GM21737 (cell line): ENCODE data around the gene VRK3.
"Not testable (repeated sequence)": the region's sequence is repeated elsewhere in the genome, so short reads cannot be mapped to it uniquely, and the experiment has no call there.

ENCODE experiments used
- ATAC-seq: cut with Tn5 transposase; IDR thresholded peaks from one replicate; pipeline ENCODE4 v1.9.1; 2021; ENCODE audit warnings: mild to moderate bottlenecking, moderate library complexity; ENCODE audit not compliant: unreplicated experiment

The VRK3 gene

GRCh38 chr19:49988433-49988832 is 36.7 kb downstream of the VRK3 start:
- no peak for ATAC-seq

DNA sequence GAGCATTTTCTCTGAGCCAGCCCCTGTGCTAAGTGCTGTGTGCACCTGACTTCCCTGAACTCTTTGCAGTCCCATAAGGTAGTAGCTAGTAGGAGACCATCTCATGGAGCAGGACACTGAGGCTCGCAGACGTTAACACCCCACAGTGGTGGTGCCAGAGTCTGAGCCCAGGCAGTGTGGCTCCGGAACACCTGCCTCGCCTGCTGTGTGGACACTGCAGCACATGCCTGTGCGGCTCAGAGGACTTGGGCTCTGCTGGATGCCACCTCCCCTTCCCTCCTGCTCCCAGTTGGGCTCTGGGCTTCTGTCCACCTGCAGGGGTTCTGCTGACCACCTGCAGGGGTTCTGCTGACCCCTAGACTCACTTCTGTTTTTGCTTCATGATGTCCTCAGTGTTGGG is 37.2 kb downstream of the VRK3 start:
- no peak for ATAC-seq

GRCh38 chr19:49987159-49987698 is 37.9 kb downstream of the VRK3 start:
- no peak for ATAC-seq

- ATAC-seq = no peak
Measured at GRCh38 chr19:49986354-49986753, 38.8 kb downstream of the VRK3 start.

GRCh38 chr19:49985871-49986270 is 39.3 kb downstream of the VRK3 start:
- ATAC-seq = no peak

GRCh38 chr19:49984491-49984890 is 40.7 kb downstream of the VRK3 start:
- ATAC-seq = no peak

GRCh38 chr19:49983645-49984229 is 41.4 kb downstream of the VRK3 start:
- no peak for ATAC-seq

- ATAC-seq = no peak
Measured at GRCh38 chr19:49981603-49982593, 43.3 kb downstream of the VRK3 start.

DNA sequence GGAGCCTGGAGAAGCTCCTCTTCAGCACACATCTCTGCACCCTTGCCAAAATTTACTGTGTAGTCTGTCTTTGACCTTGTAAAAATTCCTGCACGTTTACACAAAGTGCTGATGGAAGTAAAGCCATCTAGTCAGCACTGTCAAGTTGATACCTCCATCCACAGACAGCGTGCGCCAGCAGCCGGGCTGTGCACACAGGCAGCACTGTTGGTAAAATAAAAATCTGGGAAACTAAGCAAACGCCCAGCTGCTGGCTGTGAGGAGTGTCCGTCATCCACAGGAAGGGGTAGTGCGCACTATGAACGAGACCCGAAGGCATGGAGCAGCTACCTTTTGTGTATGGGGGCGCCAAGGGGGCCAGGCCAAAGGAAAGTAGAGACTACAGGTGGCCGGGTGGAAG is 46.8 kb downstream of the VRK3 start:
- ATAC-seq = no peak

DNA sequence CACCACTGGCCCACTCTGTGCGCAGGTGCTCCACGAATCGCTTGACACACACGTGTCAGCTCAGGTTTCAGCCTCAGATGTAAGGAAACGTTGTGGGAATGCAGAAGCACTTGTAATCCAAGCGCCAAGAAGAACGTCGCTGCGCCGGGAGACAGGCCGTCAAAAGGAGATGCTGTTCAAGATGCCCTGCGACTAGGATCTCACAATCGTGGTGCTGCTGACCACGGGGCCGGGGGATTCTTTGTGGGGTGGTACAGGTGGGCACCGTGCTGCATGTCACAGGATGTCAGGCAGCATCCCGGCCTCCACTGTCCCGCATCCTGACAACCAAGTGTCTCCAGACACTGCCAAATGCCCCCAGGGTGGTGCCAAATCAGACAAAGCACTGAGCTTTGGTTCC is 47.3 kb downstream of the VRK3 start:
- ATAC-seq = no peak

DNA sequence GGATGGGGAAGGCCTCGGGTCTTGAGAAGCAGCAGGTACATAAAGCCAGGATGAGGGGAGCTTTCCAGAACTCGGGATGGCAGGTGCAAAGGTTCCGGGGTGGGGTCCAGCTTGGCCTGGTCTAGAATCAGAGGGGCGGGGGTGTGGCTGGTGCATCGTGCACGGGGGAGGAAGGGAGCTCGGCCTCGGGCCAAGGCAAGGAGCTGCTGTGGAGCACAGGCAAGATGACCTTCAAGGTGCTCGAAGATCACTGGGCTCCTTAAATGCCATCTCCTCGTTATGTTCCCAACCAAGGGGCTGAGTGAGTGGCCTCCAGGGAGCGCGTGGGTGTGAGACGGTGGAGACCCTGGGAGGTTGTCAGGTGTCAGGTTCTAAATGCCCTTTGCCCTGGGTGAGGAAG is 48.1 kb downstream of the VRK3 start:
- no peak for ATAC-seq

- ATAC-seq = no peak
Measured at GRCh38 chr19:49976496-49976895, 48.7 kb downstream of the VRK3 start.

GRCh38 chr19:49975051-49975450 is 50.1 kb downstream of the VRK3 start:
- ATAC-seq = no peak

DNA sequence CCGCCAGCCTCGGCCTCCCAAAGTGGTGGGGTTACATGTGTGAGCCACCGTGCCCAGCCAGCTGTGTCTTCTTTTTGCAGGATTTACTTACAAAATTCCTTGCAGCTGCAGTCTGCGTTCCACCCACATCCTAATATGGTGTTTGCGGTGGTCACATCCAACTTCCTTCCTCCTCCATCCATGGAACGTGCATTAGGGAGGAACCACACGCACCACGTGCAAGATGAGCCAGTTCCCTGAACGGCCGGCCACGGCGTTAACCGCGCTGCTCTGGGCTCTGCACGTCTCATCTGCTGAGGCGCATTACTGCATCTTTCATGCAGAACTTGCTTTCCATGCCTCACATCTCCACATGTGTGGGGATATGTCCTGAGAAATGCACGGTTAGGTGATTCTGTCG is 51.2 kb downstream of the VRK3 start:
- ATAC-seq = no peak

DNA sequence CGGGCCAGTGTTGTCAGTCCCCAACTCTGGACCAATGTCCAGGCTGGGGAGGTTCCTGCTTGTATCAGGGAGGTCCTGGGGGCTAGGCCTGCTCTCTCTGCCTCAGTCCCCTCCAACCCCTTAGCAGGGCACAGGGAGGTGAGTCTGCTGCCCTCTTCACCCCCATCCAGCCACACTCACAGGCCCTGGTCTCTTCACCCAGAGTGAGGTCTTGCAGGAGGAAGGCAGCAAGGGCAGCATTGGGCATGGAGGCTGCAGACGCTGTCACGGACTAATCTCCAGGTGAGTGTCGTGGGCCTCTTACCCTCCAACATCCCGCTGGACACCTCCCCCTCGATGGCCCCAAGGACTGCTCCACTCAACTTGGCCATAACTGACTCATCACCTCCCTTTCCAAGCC is 52.3 kb downstream of the VRK3 start:
- no peak for ATAC-seq

- ATAC-seq = no peak
Measured at GRCh38 chr19:49971991-49972411, 53.2 kb downstream of the VRK3 start.

DNA sequence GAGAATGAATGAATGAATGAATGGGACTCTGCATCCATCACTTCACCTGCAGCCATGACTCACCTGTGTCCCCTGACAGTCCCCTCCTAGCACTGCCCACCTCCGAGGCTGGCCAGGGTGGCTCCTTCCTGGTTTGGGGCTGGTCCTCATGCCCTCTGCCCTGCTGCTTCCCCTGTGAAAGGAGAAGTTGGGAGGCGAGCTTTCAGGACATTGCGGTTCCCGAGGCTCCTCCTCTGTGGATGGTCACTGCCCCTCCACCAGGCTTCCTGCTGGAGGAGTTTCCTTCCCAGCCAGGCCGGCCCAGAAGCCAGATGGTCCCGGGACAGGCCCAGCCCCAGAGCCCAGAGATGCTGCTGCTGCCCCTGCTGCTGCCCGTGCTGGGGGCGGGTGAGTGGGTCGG is 55.8 kb downstream of the VRK3 start:
- ATAC-seq = not testable (repeated sequence)

DNA sequence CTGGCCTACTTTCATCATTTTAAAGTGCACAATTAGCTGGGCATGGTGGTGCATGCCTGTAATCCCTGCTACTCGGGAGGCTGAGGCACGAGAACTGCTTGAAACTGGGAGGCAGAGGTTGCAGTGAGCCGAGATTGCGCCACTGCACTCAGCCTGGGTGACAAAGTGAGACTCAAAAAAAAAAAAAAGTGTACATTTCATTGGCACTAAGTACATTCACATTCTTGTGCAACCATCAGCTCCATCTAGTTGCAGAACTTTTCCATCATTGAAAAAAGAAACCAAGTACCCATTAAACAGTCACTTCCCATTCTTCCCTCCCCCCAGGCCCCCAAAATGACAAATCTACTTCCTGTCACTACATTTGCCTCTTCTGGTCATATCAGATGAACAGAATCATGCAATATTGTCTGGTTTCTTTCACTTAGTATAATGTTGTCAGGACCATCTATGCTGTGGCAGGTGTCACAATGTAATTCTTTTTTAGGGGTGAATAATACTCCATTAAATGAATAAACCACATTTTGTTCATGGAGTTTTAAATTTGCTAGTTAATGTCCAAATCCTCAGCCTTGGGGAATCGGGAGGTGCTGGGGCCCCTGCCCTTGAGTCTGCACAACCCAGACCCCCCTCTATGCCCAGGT is 56.8 kb downstream of the VRK3 start:
- ATAC-seq = no peak

DNA sequence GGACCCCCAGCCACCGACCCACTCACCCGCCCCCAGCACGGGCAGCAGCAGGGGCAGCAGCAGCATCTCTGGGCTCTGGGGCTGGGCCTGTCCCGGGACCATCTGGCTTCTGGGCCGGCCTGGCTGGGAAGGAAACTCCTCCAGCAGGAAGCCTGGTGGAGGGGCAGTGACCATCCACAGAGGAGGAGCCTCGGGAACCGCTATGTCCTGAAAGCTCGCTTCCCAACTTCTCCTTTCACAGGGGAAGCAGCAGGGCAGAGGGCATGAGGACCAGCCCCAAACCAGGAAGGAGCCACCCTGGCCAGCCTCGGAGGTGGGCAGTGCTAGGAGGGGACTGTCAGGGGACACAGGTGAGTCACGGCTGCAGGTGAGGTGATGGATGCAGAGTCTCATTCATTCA is 64.2 kb downstream of the VRK3 start, which contains the start of gene SIGLEC11:
SIGLEC11 (minus strand) TSS at position 193 of the 400 bp plus-strand sequence; CDS start at position 102, 91 bp downstream.
- not testable (repeated sequence) for ATAC-seq

GRCh38 chr19:49959892-49960291 is 65.3 kb downstream of the VRK3 start:
- ATAC-seq = not testable (repeated sequence)

- ATAC-seq = not testable (repeated sequence)
Measured at GRCh38 chr19:49958596-49958995, 66.6 kb downstream of the VRK3 start.
